DOHH2 (cell line): ENCODE results near the gene KLK12.

Source experiments
- H3F3A ChIP-seq: fragments of 200-600 bp; sonication (generic), shearing (Covaris generic); 2 replicates; pipeline ENCODE4 v1.6.0; 2016; ENCODE audit warnings: antibody characterized with exemption, mild to moderate bottlenecking; ENCODE audit not compliant: control insufficient read depth, insufficient read depth
- H3K27ac ChIP-seq: fragments of 200-600 bp; sonication (generic); 2 replicates; pipeline ENCODE4 v1.5.1; 2014; ENCODE audit warnings: low read depth, mild to moderate bottlenecking, low read length, moderate library complexity
- H3K27me3 ChIP-seq: fragments of 200-600 bp; sonication (generic); 2 replicates; pipeline ENCODE4 v1.6.1; 2014; ENCODE audit warnings: mild to moderate bottlenecking, low read length, mixed read lengths; ENCODE audit not compliant: control insufficient read depth
- H3K36me3 ChIP-seq: fragments of 200-600 bp; sonication (generic); 2 replicates; pipeline ENCODE4 v1.6.1; 2014; ENCODE audit warnings: mild to moderate bottlenecking, low read length, moderate library complexity, mixed read lengths; ENCODE audit not compliant: control insufficient read depth
- H3K4me1 ChIP-seq: fragments of 200-600 bp; sonication (generic); 2 replicates; pipeline ENCODE4 v1.6.1; 2014; ENCODE audit warnings: mild to moderate bottlenecking, low read length, mixed read lengths; ENCODE audit not compliant: control insufficient read depth
- H3K4me2 ChIP-seq: fragments of 200-600 bp; sonication (generic); 2 replicates; pipeline ENCODE4 v1.6.0; 2014; ENCODE audit warnings: mild to moderate bottlenecking, low read length, moderate library complexity
- H3K4me3 ChIP-seq: fragments of 200-600 bp; sonication (generic); 2 replicates; pipeline ENCODE4 v1.5.1; 2014; ENCODE audit warnings: mild to moderate bottlenecking, low read length, mixed read lengths
- H3K79me2 ChIP-seq: fragments of 200-600 bp; sonication (generic); 2 replicates; pipeline ENCODE4 v1.6.1; 2014; ENCODE audit warnings: mild to moderate bottlenecking, low read length, mixed read lengths; ENCODE audit not compliant: control insufficient read depth
- H3K9me2 ChIP-seq: fragments of 200-600 bp; sonication (generic); replicated peaks from 2 replicates; pipeline ENCODE4 v1.6.1; 2014; ENCODE audit warnings: mild to moderate bottlenecking, low read length, mixed read lengths; ENCODE audit not compliant: control insufficient read depth
- H3K9me3 ChIP-seq: fragments of 200-600 bp; sonication (generic); 2 replicates; pipeline ENCODE4 v1.6.1; 2014; ENCODE audit warnings: antibody characterized with exemption, low read length, mixed read lengths; ENCODE audit not compliant: control insufficient read depth, insufficient read depth
- H4K20me1 ChIP-seq: fragments of 200-600 bp; sonication (generic); 2 replicates; pipeline ENCODE4 v1.6.0; 2014; ENCODE audit warnings: low read depth, mild to moderate bottlenecking, antibody characterized with exemption, low read length, moderate library complexity; ENCODE audit not compliant: control insufficient read depth, insufficient read depth
- EZH2phosphoT487 ChIP-seq: fragments of 200-600 bp; sonication (generic); IDR thresholded peaks from 2 replicates; pipeline ENCODE4 v1.6.1; 2017; ENCODE audit warnings: borderline replicate concordance, mild to moderate bottlenecking, antibody characterized with exemption, low read length, moderate library complexity, mixed read lengths
- TF ChIP-seq, protein P1 (sequence below): fragments of 200-600 bp; sonication (generic); IDR thresholded peaks from one replicate; pipeline ENCODE4 v1.5.1; 2014; ENCODE audit warnings: antibody characterized with exemption, mild to moderate bottlenecking, low read depth, low read length; ENCODE audit not compliant: poor library complexity, severe bottlenecking

KLK12 gene

DNA sequence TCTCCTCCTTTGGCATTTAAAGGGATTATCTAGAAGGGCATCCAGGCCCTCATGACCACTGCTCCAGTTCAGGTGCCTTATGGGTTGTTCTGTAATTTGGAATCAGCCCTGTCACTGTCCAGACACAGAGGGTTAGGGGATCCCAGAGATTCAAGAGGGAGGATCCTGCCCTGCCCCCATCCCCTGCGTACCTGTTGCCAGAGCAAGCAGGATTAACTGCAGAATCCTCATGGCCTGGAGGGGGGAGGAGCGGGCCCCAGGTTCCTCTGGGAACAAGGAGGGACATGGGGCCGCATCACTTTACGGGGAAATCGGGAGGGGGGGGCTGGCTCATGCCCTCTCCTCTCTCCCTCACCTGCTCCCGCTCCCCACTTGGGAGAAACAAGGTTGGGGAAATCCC, 9.4 kb downstream of the KLK12 start:
- Histone ChIP-seq H3F3A (no peaks in the 10 kb centered on the region), H3K4me2 (no peak overlapping the region), H4K20me1 (no peaks in the 10 kb centered on the region), H3K9me2 (no peaks in the 10 kb centered on the region), H3K4me3 (no peak overlapping the region), H3K79me2 (no peaks in the 10 kb centered on the region), H3K27ac (no peak overlapping the region), H3K36me3 (no peaks in the 10 kb centered on the region), H3K4me1 (no peaks in the 10 kb centered on the region), H3K27me3 (no peaks in the 10 kb centered on the region), H3K9me3 (no peaks in the 10 kb centered on the region)
- TF ChIP-seq, protein P1, sequence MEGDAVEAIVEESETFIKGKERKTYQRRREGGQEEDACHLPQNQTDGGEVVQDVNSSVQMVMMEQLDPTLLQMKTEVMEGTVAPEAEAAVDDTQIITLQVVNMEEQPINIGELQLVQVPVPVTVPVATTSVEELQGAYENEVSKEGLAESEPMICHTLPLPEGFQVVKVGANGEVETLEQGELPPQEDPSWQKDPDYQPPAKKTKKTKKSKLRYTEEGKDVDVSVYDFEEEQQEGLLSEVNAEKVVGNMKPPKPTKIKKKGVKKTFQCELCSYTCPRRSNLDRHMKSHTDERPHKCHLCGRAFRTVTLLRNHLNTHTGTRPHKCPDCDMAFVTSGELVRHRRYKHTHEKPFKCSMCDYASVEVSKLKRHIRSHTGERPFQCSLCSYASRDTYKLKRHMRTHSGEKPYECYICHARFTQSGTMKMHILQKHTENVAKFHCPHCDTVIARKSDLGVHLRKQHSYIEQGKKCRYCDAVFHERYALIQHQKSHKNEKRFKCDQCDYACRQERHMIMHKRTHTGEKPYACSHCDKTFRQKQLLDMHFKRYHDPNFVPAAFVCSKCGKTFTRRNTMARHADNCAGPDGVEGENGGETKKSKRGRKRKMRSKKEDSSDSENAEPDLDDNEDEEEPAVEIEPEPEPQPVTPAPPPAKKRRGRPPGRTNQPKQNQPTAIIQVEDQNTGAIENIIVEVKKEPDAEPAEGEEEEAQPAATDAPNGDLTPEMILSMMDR: no peak
- no peak for TF ChIP-seq EZH2phosphoT487

DNA sequence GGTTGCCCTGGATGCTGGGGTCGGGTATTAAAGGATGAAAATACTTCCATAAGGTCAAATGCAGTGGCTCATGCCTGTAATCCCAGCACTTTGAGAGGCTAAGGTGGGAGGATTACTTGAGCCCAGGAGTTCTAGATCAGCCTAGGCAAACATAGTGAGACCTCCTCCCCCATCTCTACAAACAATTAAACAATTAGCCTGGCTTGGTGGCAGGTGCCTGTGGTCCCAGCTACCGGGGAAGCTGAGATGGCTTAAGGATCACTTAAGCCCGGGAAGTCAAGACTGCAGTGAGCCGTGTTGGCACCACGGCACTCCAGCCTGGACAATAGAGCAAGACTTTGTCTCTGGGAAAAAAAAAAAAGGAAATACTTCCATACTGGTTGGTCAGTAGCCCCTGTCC, 9.9 kb downstream of the KLK12 start:
- Histone ChIP-seq H3K9me2 (no peaks in the 10 kb centered on the region), H3K36me3 (no peaks in the 10 kb centered on the region), H3K9me3 (no peaks in the 10 kb centered on the region), H3K4me3 (no peak overlapping the region), H3K27me3 (no peaks in the 10 kb centered on the region), H3K4me1 (no peaks in the 10 kb centered on the region), H3F3A (no peaks in the 10 kb centered on the region), H3K79me2 (no peaks in the 10 kb centered on the region), H4K20me1 (no peaks in the 10 kb centered on the region), H3K27ac (no peak overlapping the region), H3K4me2 (no peak overlapping the region)
- TF ChIP-seq, protein P1: no peak
- no peak for TF ChIP-seq EZH2phosphoT487

GRCh38 chr19:51023946-51024345, 10.9 kb downstream of the KLK12 start:
- no peaks in the 10 kb centered on the region for H3K9me3 ChIP-seq
- H3K9me2 ChIP-seq: no peaks in the 10 kb centered on the region
- H3K4me3 ChIP-seq: no peak overlapping the region
- H3K79me2 ChIP-seq: no peaks in the 10 kb centered on the region
- H3K27ac ChIP-seq: no peak overlapping the region
- no peaks in the 10 kb centered on the region for H3K4me1 ChIP-seq
- TF ChIP-seq EZH2phosphoT487: no peak
- TF ChIP-seq, protein P1: no peak
- no peaks in the 10 kb centered on the region for H3F3A ChIP-seq
- H4K20me1 ChIP-seq: no peaks in the 10 kb centered on the region
- H3K27me3 ChIP-seq: no peaks in the 10 kb centered on the region
- H3K36me3 ChIP-seq: no peaks in the 10 kb centered on the region
- no peak overlapping the region for H3K4me2 ChIP-seq

DNA sequence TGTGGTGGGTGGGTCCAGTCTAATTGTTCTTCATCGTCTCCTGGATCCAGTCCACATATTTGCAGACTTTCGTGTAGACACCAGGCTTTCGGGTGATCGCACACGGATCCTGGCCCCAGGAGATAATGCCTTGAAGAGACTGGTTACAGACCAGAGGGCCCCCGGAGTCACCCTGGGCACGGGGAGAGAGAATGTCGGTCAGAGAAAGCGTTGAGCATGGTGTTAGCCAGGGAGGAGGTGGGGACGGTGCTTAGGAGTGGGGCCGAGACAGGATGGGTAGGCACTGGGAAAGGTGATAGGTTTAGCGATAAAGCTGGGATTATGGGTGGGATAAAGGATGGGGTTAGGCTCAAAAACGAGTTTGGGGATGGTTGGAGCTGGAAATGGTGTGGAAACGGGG, 12.3 kb downstream of the KLK12 start:
- Histone ChIP-seq H3K4me1 (no peaks in the 10 kb centered on the region), H3K27me3 (no peaks in the 10 kb centered on the region), H3K9me2 (no peaks in the 10 kb centered on the region), H3K4me2 (no peak overlapping the region), H3K4me3 (no peak overlapping the region), H3K79me2 (no peaks in the 10 kb centered on the region), H3K36me3 (no peaks in the 10 kb centered on the region), H3K9me3 (no peaks in the 10 kb centered on the region), H3K27ac (no peak overlapping the region), H4K20me1 (no peaks in the 10 kb centered on the region), H3F3A (no peaks in the 10 kb centered on the region)
- TF ChIP-seq, protein P1: no peak
- no peak for TF ChIP-seq EZH2phosphoT487
